ENCODE measurements around the gene XRCC4. TPM values are rescaled to one million over a fixed set of nuclear protein-coding genes. Genes with fewer than 3 reads are reported as not detected.
"Not testable (repeated sequence)": the region's sequence is repeated elsewhere in the genome, so short reads cannot be mapped to it uniquely, and the experiment has no call there.

XRCC4 gene
- total RNA-seq, 2 donors from 2014 or later, result 10.6 to 17.3 TPM

- DNase-seq, result no peak
- Histone ChIP-seq H3K4me3 (ENCODE audit: low read length) (no peak overlapping the region), H3K9me3 (ENCODE audit: control insufficient read depth, low read length) (peaks cover 5% of the 10 kb centered on the region), H3K4me1 (ENCODE audit: control insufficient read depth, insufficient read depth, low read length) (no peaks in the 10 kb centered on the region), H3K9ac (ENCODE audit: extremely low read depth, low read length, poor library complexity, severe bottlenecking) (no peak overlapping the region), H3K36me3 (ENCODE audit: control insufficient read depth, insufficient read depth, low read length) (no peaks in the 10 kb centered on the region), H3K27me3 (ENCODE audit: control insufficient read depth, insufficient read depth, low read length, poor library complexity, severe bottlenecking) (no peaks in the 10 kb centered on the region), H3K27ac (ENCODE audit: low read depth, low read length) (no peak overlapping the region)
- no peak overlapping the region for H3K4me3 Mint-ChIP-seq
- no peaks in the 10 kb centered on the region for H3K36me3 Mint-ChIP-seq (ENCODE audit: low read depth)
- no peak overlapping the region for H3K27ac Mint-ChIP-seq
- no peaks in the 10 kb centered on the region for H3K9me3 Mint-ChIP-seq
- H3K4me1 Mint-ChIP-seq, result no peaks in the 10 kb centered on the region
- H3K27me3 Mint-ChIP-seq (ENCODE audit: insufficient read depth), result no peaks in the 10 kb centered on the region
- 96% methylated on average over 2 of the region's 2 CpGs; no CpG with 5 or more reads in 1 of the 2 experiments for WGBS, 2 experiments (ENCODE audit: insufficient coverage in 1 of 2, insufficient read length in 1 of 2)
- TF ChIP-seq CTCF (conservative IDR thresholded peaks at IDR 0.05), result no peak
These were observed 176.4 kb downstream of the XRCC4 start for GRCh38 chr5:83253720-83254119.

GRCh38 chr5:83255268-83255667 lies 177.9 kb downstream of the XRCC4 start:
- no peak overlapping the region for H3K27ac Mint-ChIP-seq
- 79 to 100% methylated on average over 1 of the region's 1 CpG for WGBS, 2 experiments (ENCODE audit: insufficient coverage in 1 of 2, insufficient read length in 1 of 2)
- H3K4me1 Mint-ChIP-seq, result no peaks in the 10 kb centered on the region
- H3K27me3 Mint-ChIP-seq (ENCODE audit: insufficient read depth), result no peaks in the 10 kb centered on the region
- H3K9me3 Mint-ChIP-seq, result no peaks in the 10 kb centered on the region
- DNase-seq, result no peak
- no peaks in the 10 kb centered on the region for H3K36me3 ChIP-seq (ENCODE audit: control insufficient read depth, insufficient read depth, low read length)
- no peak overlapping the region for H3K4me3 ChIP-seq (ENCODE audit: low read length)
- no peaks in the 10 kb centered on the region for H3K4me1 ChIP-seq (ENCODE audit: control insufficient read depth, insufficient read depth, low read length)
- H3K9ac ChIP-seq (ENCODE audit: extremely low read depth, low read length, poor library complexity, severe bottlenecking), result no peak overlapping the region
- no peak overlapping the region for H3K27ac ChIP-seq (ENCODE audit: low read depth, low read length)
- no peak for TF ChIP-seq CTCF (conservative IDR thresholded peaks at IDR 0.05)
- H3K36me3 Mint-ChIP-seq (ENCODE audit: low read depth), result no peaks in the 10 kb centered on the region
- no peaks in the 10 kb centered on the region for H3K27me3 ChIP-seq (ENCODE audit: control insufficient read depth, insufficient read depth, low read length, poor library complexity, severe bottlenecking)
- H3K4me3 Mint-ChIP-seq, result no peak overlapping the region
- H3K9me3 ChIP-seq (ENCODE audit: control insufficient read depth, low read length), result peaks cover 5% of the 10 kb centered on the region

- H3K9me3 ChIP-seq (ENCODE audit: control insufficient read depth, low read length), result peaks cover 5% of the 10 kb centered on the region
- DNase-seq, result no peak
- no peaks in the 10 kb centered on the region for H3K9me3 Mint-ChIP-seq
- no peak overlapping the region for H3K27ac ChIP-seq (ENCODE audit: low read depth, low read length)
- no peaks in the 10 kb centered on the region for H3K27me3 ChIP-seq (ENCODE audit: control insufficient read depth, insufficient read depth, low read length, poor library complexity, severe bottlenecking)
- H3K36me3 Mint-ChIP-seq (ENCODE audit: low read depth), result no peaks in the 10 kb centered on the region
- no peaks in the 10 kb centered on the region for H3K27me3 Mint-ChIP-seq (ENCODE audit: insufficient read depth)
- no peaks in the 10 kb centered on the region for H3K4me1 Mint-ChIP-seq
- no peak for TF ChIP-seq CTCF (conservative IDR thresholded peaks at IDR 0.05)
- no peaks in the 10 kb centered on the region for H3K36me3 ChIP-seq (ENCODE audit: control insufficient read depth, insufficient read depth, low read length)
- WGBS, 2 experiments (ENCODE audit: insufficient coverage in 1 of 2, insufficient read length in 1 of 2), result 67 to 88% methylated on average over 1 to 2 of the region's 2 CpGs
- no peak overlapping the region for H3K4me3 ChIP-seq (ENCODE audit: low read length)
- no peaks in the 10 kb centered on the region for H3K4me1 ChIP-seq (ENCODE audit: control insufficient read depth, insufficient read depth, low read length)
- no peak overlapping the region for H3K9ac ChIP-seq (ENCODE audit: extremely low read depth, low read length, poor library complexity, severe bottlenecking)
- H3K27ac Mint-ChIP-seq, result no peak overlapping the region
- H3K4me3 Mint-ChIP-seq, result no peak overlapping the region
These were observed 178.9 kb downstream of the XRCC4 start for GRCh38 chr5:83256091-83256780.

GRCh38 chr5:83257684-83258083 lies 180.3 kb downstream of the XRCC4 start:
- not testable (repeated sequence) for H3K4me1 Mint-ChIP-seq, H3K9me3 Mint-ChIP-seq

More at GRCh38 chr5:83257684-83258083, 180.3 kb downstream of the XRCC4 start:
- not testable (repeated sequence) for H3K36me3 ChIP-seq (ENCODE audit: control insufficient read depth, insufficient read depth, low read length); H3K27ac Mint-ChIP-seq; H3K4me3 Mint-ChIP-seq; H3K9me3 ChIP-seq (ENCODE audit: control insufficient read depth, low read length); H3K27ac ChIP-seq (ENCODE audit: low read depth, low read length); H3K27me3 Mint-ChIP-seq (ENCODE audit: insufficient read depth); H3K4me1 ChIP-seq (ENCODE audit: control insufficient read depth, insufficient read depth, low read length); H3K36me3 Mint-ChIP-seq (ENCODE audit: low read depth); H3K27me3 ChIP-seq (ENCODE audit: control insufficient read depth, insufficient read depth, low read length, poor library complexity, severe bottlenecking); DNase-seq; H3K9ac ChIP-seq (ENCODE audit: extremely low read depth, low read length, poor library complexity, severe bottlenecking); H3K4me3 ChIP-seq (ENCODE audit: low read length)
- 91 to 92% methylated on average over 1 to 2 of the region's 2 CpGs for WGBS, 2 experiments (ENCODE audit: insufficient coverage in 1 of 2, insufficient read length in 1 of 2)

Measured in endodermal cell (in vitro differentiated cells).